OCI-LY1 (cell line): ENCODE data around the gene STK11IP.

Source experiments
- H2AFZ ChIP-seq: fragments of 200-600 bp; sonication (generic), shearing (Covaris generic); 2 replicates; pipeline ENCODE4 v1.6.0; 2014; ENCODE audit warnings: antibody characterized with exemption, mild to moderate bottlenecking, low read length
- H3F3A ChIP-seq: fragments of 200-600 bp; sonication (generic), shearing (Covaris generic); 2 replicates; pipeline ENCODE4 v1.6.0; 2014; ENCODE audit warnings: mild to moderate bottlenecking, antibody characterized with exemption, low read length, moderate library complexity; ENCODE audit not compliant: insufficient read depth
- H3K27ac ChIP-seq: fragments of 200-600 bp; sonication (generic); 2 replicates; pipeline ENCODE4 v1.5.1; 2014; ENCODE audit warnings: low read length, mixed run types, mild to moderate bottlenecking, low read depth; ENCODE audit not compliant: poor library complexity, severe bottlenecking
- H3K27me3 ChIP-seq: fragments of 200-600 bp; sonication (generic); 2 replicates; pipeline ENCODE4 v1.6.0; 2014; ENCODE audit warnings: antibody characterized with exemption, mild to moderate bottlenecking, low read length, moderate library complexity; ENCODE audit not compliant: insufficient read depth
- H3K36me3 ChIP-seq: fragments of 200-600 bp; sonication (generic); 2 replicates; pipeline ENCODE4 v1.6.1; 2014; ENCODE audit warnings: mild to moderate bottlenecking, antibody characterized with exemption, low read length, moderate library complexity, mixed read lengths; ENCODE audit not compliant: insufficient read depth
- H3K4me1 ChIP-seq: fragments of 200-600 bp; sonication (generic); 2 replicates; pipeline ENCODE4 v1.5.1; 2014; ENCODE audit warnings: mild to moderate bottlenecking, low read length, moderate library complexity; ENCODE audit not compliant: insufficient read depth, severe bottlenecking
- H3K4me2 ChIP-seq: fragments of 200-600 bp; sonication (generic), shearing (Covaris generic); 2 replicates; pipeline ENCODE4 v1.6.1; 2014; ENCODE audit warnings: low read length
- H3K4me3 ChIP-seq: fragments of 200-600 bp; sonication (generic); 2 replicates; pipeline ENCODE4 v1.5.1; 2014; ENCODE audit warnings: low read length, low read depth, mild to moderate bottlenecking, mixed read lengths; ENCODE audit not compliant: poor library complexity, severe bottlenecking
- H3K79me2 ChIP-seq: fragments of 200-600 bp; shearing (Covaris generic); 2 replicates; pipeline ENCODE4 v1.6.1; 2016; ENCODE audit warnings: mixed run types, low read length, mixed read lengths; ENCODE audit not compliant: insufficient read depth
- H3K9ac ChIP-seq: fragments of 200-600 bp; sonication (generic), shearing (Covaris generic); 2 replicates; pipeline ENCODE4 v1.6.1; 2014; ENCODE audit warnings: mild to moderate bottlenecking, low read length, mixed read lengths
- H3K9me2 ChIP-seq: fragments of 200-600 bp; sonication (generic), shearing (Covaris generic); 2 replicates; pipeline ENCODE4 v1.6.1; 2014; ENCODE audit warnings: low read depth, mild to moderate bottlenecking, low read length, mixed read lengths
- H3K9me3 ChIP-seq: fragments of 200-600 bp; shearing (Covaris generic); 2 replicates; pipeline ENCODE4 v1.6.1; 2014; ENCODE audit warnings: low read length, mixed read lengths
- H4K20me1 ChIP-seq: fragments of 200-600 bp; sonication (generic), shearing (Covaris generic); 2 replicates; pipeline ENCODE4 v1.6.0; 2016; ENCODE audit warnings: mild to moderate bottlenecking, low read length; ENCODE audit not compliant: insufficient read depth
- EZH2 ChIP-seq: fragments of 200-600 bp; sonication (generic), shearing (Covaris generic); IDR thresholded peaks from 2 replicates; pipeline ENCODE4 v1.8.0; 2017; ENCODE audit warnings: borderline replicate concordance, mixed run types, mild to moderate bottlenecking, antibody characterized with exemption, low read length, moderate library complexity, mixed read lengths
- TF ChIP-seq, protein P1 (sequence below): fragments of 200-600 bp; sonication (generic), shearing (Covaris generic); IDR thresholded peaks from 2 replicates; pipeline ENCODE4 v1.5.1; 2017; ENCODE audit warnings: mild to moderate bottlenecking, antibody characterized with exemption, low read length, moderate library complexity, mixed read lengths

Gene STK11IP

DNA sequence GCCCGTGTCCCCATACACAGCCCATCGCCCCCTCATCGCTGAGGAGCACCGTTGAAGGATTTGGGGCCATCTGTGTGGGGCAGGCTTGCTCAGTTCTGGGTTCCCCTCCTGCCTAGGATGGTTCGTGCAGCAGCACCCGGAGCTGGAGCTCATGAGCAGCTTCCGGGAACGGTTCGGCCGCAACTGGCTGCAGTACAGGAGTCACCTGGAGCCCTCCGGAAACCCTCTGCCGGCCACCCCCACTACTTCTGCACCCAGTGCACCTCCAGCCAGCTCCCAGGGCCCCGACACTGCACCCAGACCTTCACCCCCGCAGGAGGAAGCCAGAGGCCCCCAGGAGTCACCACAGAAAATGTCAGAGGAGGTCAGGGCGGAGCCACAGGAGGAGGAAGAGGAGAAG lies 10.3 kb downstream of the STK11IP start:
- no peak overlapping the region for H3K9ac ChIP-seq
- H3K4me2 ChIP-seq: no peak overlapping the region
- H3K9me3 ChIP-seq: no peaks in the 10 kb centered on the region
- no peaks in the 10 kb centered on the region for H3K27me3 ChIP-seq
- peaks cover 6% of the 10 kb centered on the region for H3K4me1 ChIP-seq
- H3K36me3 ChIP-seq: peaks cover 25% of the 10 kb centered on the region; the same call in 1 of the 2 replicates
- H3F3A ChIP-seq: no peaks in the 10 kb centered on the region
- H3K9me2 ChIP-seq: no peaks in the 10 kb centered on the region
- H3K79me2 ChIP-seq: no peaks in the 10 kb centered on the region
- no peak overlapping the region for H3K4me3 ChIP-seq
- TF ChIP-seq, protein P1, sequence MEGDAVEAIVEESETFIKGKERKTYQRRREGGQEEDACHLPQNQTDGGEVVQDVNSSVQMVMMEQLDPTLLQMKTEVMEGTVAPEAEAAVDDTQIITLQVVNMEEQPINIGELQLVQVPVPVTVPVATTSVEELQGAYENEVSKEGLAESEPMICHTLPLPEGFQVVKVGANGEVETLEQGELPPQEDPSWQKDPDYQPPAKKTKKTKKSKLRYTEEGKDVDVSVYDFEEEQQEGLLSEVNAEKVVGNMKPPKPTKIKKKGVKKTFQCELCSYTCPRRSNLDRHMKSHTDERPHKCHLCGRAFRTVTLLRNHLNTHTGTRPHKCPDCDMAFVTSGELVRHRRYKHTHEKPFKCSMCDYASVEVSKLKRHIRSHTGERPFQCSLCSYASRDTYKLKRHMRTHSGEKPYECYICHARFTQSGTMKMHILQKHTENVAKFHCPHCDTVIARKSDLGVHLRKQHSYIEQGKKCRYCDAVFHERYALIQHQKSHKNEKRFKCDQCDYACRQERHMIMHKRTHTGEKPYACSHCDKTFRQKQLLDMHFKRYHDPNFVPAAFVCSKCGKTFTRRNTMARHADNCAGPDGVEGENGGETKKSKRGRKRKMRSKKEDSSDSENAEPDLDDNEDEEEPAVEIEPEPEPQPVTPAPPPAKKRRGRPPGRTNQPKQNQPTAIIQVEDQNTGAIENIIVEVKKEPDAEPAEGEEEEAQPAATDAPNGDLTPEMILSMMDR: no peak
- TF ChIP-seq EZH2: no peak
- no peak overlapping the region for H2AFZ ChIP-seq
- H3K27ac ChIP-seq: no peak overlapping the region
- H4K20me1 ChIP-seq: no peaks in the 10 kb centered on the region

DNA sequence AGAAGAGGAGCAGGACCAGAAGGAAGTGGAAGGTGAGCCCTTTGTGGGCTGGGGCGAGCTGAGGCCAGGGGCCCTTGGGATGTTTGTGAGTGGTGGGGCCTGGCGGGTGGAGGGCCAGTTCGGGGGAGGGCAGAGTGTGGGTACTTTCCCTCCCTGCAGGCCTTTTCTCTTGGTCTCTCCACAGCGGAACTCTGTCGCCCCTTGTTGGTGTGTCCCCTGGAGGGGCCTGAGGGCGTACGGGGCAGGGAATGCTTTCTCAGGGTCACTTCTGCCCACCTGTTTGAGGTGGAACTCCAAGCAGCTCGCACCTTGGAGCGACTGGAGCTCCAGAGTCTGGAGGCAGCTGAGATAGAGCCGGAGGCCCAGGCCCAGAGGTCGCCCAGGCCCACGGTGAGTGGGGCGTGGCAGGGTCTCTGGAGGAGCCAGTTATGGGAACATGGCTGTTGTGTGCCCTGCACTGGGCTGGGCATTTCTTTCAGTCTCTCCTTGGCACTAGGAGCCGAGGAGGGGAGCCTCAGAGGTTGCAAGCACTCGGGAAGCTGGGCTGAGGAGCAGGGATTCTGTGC lies 10.8 kb downstream of the STK11IP start:
- Histone ChIP-seq H3K36me3 (peaks cover 25% of the 10 kb centered on the region; the same call in 1 of the 2 replicates), H3K4me3 (no peak overlapping the region), H3K4me1 (peaks cover 7% of the 10 kb centered on the region), H3K9me3 (no peaks in the 10 kb centered on the region), H3K4me2 (no peak overlapping the region), H3K79me2 (no peaks in the 10 kb centered on the region), H3K27me3 (no peaks in the 10 kb centered on the region), H3K27ac (no peak overlapping the region), H4K20me1 (no peaks in the 10 kb centered on the region), H2AFZ (no peak overlapping the region), H3K9me2 (no peaks in the 10 kb centered on the region), H3F3A (no peaks in the 10 kb centered on the region), H3K9ac (no peak overlapping the region)
- TF ChIP-seq EZH2: no peak
- TF ChIP-seq, protein P1: no peak

DNA sequence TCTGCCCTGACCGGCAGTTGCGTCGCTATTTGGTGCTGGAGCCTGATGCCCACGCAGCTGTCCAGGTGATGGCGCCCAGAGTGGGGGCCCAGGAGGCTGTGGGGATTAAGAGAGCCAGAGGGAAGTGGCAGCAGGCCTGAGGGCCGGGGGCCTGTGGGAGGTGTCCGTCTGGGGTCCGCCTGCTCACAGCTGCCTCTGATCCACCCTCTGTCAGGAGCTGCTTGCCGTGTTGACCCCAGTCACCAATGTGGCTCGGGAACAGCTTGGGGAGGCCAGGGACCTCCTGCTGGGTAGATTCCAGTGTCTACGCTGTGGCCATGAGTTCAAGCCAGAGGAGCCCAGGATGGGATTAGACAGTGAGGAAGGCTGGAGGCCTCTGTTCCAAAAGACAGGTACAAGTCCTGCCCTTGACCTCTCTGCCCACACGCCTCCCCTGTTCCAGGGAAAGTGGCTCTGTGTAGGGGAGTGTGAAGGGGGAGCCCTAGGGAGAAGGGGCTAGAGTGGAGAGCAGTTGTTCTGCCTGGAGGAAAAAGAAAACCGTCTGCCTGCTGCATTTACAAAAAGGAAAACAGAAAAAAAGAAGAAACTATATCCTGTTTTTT lies 11.6 kb downstream of the STK11IP start:
- Histone ChIP-seq H3K9me2 (no peaks in the 10 kb centered on the region), H2AFZ (no peak overlapping the region), H3K27ac (no peak overlapping the region), H3K4me2 (no peak overlapping the region), H4K20me1 (no peaks in the 10 kb centered on the region), H3F3A (no peaks in the 10 kb centered on the region), H3K4me3 (no peak overlapping the region), H3K9ac (no peak overlapping the region), H3K9me3 (no peaks in the 10 kb centered on the region), H3K79me2 (no peaks in the 10 kb centered on the region), H3K4me1 (peaks cover 7% of the 10 kb centered on the region), H3K27me3 (no peaks in the 10 kb centered on the region), H3K36me3 (peaks cover 27% of the 10 kb centered on the region; the same call in 1 of the 2 replicates)
- TF ChIP-seq, protein P1: no peak
- TF ChIP-seq EZH2: no peak
